K562 (cell line): ENCODE results near the gene RETREG2. TPM values are rescaled to one million over a fixed set of nuclear protein-coding genes. Genes with fewer than 3 reads are reported as not detected.
A peak's percentile ranks its signal among the peaks of the same experiment; 100 is the strongest.

Experiments
- CAMTA2 ChIP-seq: fragments of 250-450 bp; sonication (Bioruptor Pico); conservative IDR thresholded peaks from 2 replicates; pipeline ENCODE4 v1.5.1; 2022
- CBX1 ChIP-seq: sonication (generic); IDR thresholded peaks from 2 replicates; pipeline ENCODE4 v1.6.1; 2016; ENCODE audit warnings: antibody characterized with exemption, low read depth, mild to moderate bottlenecking
- CBX3 ChIP-seq, 2 experiments: IDR thresholded peaks; 1 replicate in 1 of 2; 2 replicates in 1 of 2; pipeline ENCODE4 v1.6.1; 2012; ENCODE audit warnings: inconsistent platforms in 2 of 2, low read length in 2 of 2, borderline replicate concordance in 1 of 2, control low read depth in 1 of 2
- DLX4 ChIP-seq: fragments of 250-450 bp; sonication (Bioruptor Pico); IDR thresholded peaks from 2 replicates; pipeline ENCODE4 v1.6.1; 2021; ENCODE audit warnings: mild to moderate bottlenecking
- FUS ChIP-seq: fragments of 200-400 bp; formaldehyde crosslinking; optimal IDR thresholded peaks from 2 replicates; pipeline ENCODE3; 2017; ENCODE audit warnings: low read depth, low read length
- JUNB ChIP-seq: fragments of 450-650 bp; formaldehyde crosslinking; conservative IDR thresholded peaks from 2 replicates; pipeline ENCODE4 v1.4.0; 2020; ENCODE audit warnings: mild to moderate bottlenecking
- KAT2B ChIP-seq: IDR thresholded peaks from one replicate; pipeline ENCODE4 v1.6.1; 2012; ENCODE audit warnings: low read depth, mild to moderate bottlenecking, control low read depth, inconsistent platforms, low read length, moderate library complexity
- LEF1 ChIP-seq: fragments of 450-650 bp; IDR thresholded peaks from 2 replicates; pipeline ENCODE4 v1.6.1; 2016; ENCODE audit warnings: mild to moderate bottlenecking
- MCM3 ChIP-seq: fragments of 450-650 bp; IDR thresholded peaks from 2 replicates; pipeline ENCODE4 v1.6.1; 2016
- NBN ChIP-seq: fragments of 450-650 bp; IDR thresholded peaks from 2 replicates; pipeline ENCODE4 v1.6.1; 2016; ENCODE audit warnings: low read depth, mild to moderate bottlenecking
- POLR2H ChIP-seq: IDR thresholded peaks from 2 replicates; pipeline ENCODE4 v1.6.1; 2016; ENCODE audit warnings: missing genetic modification characterization, low read depth, mild to moderate bottlenecking, control low read depth, missing compliant biosample characterization, moderate library complexity
- PPARD ChIP-seq: fragments of 250-450 bp; sonication (Bioruptor Pico); IDR thresholded peaks from 2 replicates; pipeline ENCODE4 v1.8.0; 2022; ENCODE audit warnings: inconsistent platforms, mild to moderate bottlenecking, moderate library complexity
- SMARCB1 ChIP-seq: IDR thresholded peaks from 2 replicates; pipeline ENCODE4 v1.6.1; 2011; ENCODE audit warnings: improper control_type of control experiment, low read depth; ENCODE audit not compliant: insufficient read length
- TCF7L2 ChIP-seq: fragments of 150-350 bp; IDR thresholded peaks from 2 replicates; pipeline ENCODE4 v1.6.1; 2016; ENCODE audit warnings: low read depth, mild to moderate bottlenecking, low read length, moderate library complexity
- XRCC3 ChIP-seq: fragments of 450-650 bp; IDR thresholded peaks from 2 replicates; pipeline ENCODE4 v1.6.1; 2017; ENCODE audit warnings: mild to moderate bottlenecking, moderate library complexity
- ZNF280B ChIP-seq: fragments of 250-450 bp; sonication (Bioruptor Pico); IDR thresholded peaks from 2 replicates; pipeline ENCODE4 v1.5.1; 2021; ENCODE audit warnings: mild to moderate bottlenecking
- ZNF318 ChIP-seq, 2 experiments: fragments of 450-650 bp; IDR thresholded peaks; 2 replicates each; pipeline ENCODE4 v1.6.1; 2016; ENCODE audit warnings: mild to moderate bottlenecking in 2 of 2, borderline replicate concordance in 1 of 2, low read depth in 1 of 2, moderate library complexity in 1 of 2
- ZNF778 ChIP-seq: fragments of 450-650 bp; formaldehyde crosslinking; IDR thresholded peaks from 2 replicates; pipeline ENCODE4 v1.4.0; 2020; ENCODE audit warnings: mild to moderate bottlenecking, moderate library complexity
- polyA plus RNA-seq, 8 experiments: library from polyadenylated mRNA; depleted of rRNA in 4 of 8; stranded (reverse) in 5 of 8; unstranded in 3 of 8; fragments of >200 nt; fragmentation: Nextera tagmentation in 2 of 8; fragmentation: Illumina TruSeq in 1 of 8; extraction: Ambion mirVana in 2 of 8; extraction: Trizol in 1 of 8; gene quantifications; 2 replicates each; pipeline versions ENCODE4 v1.2.1 to v1.2.3, GENCODE V29; 2011 to 2014; ENCODE audit warnings: inconsistent platforms in 1 of 8, missing spikeins in 1 of 8
- total RNA-seq, 7 experiments: library from RNA; depleted of rRNA in 6 of 7; stranded (reverse); fragments of >200 nt in 6 of 7; fragmentation: Illumina TruSeq in 2 of 7; extraction: Trizol in 2 of 7; gene quantifications; 2 replicates each; pipeline versions ENCODE4 v1.2.1 to v1.2.3, GENCODE V29; 2011 to 2021; ENCODE audit warnings: low replicate concordance in 1 of 7

Gene RETREG2
- total and polyA plus RNA-seq, 9 of the 15 experiments (the other 6 are each of a cell fraction or from before 2014, with no cell fraction given): 4.9 to 40.1 (median 19.2) TPM

- no peak; the same call in none of the 2 replicates for TF ChIP-seq POLR2H (tag)
- no peak for TF ChIP-seq CBX3 (IDR thresholded peaks at IDR 0.05; ENCODE audit: borderline replicate concordance in 1 of 2, low read length in 2 of 2)
- TF ChIP-seq SMARCB1: no peak
- TF ChIP-seq NBN: peak; percentile 70; the same call in 1 of the 2 replicates
- TF ChIP-seq ZNF280B: no peak
- no peak for TF ChIP-seq MCM3
- no peak for TF ChIP-seq DLX4 (CRISPR knock-in tag)
- TF ChIP-seq CBX1: no peak
- TF ChIP-seq JUNB: no peak
- TF ChIP-seq ZNF318 (IDR thresholded peaks at IDR 0.05; ENCODE audit: borderline replicate concordance in 1 of 2, low read depth in 1 of 2): no peak
- TF ChIP-seq ZNF778 (CRISPR knock-in tag): no peak
- peak; percentile 29 for TF ChIP-seq FUS
- no peak for TF ChIP-seq LEF1
- TF ChIP-seq CAMTA2: no peak
- no peak for TF ChIP-seq PPARD (CRISPR knock-in tag)
- no peak for TF ChIP-seq TCF7L2
- no peak for TF ChIP-seq KAT2B
- TF ChIP-seq XRCC3: no peak
These were observed 28.5 kb downstream of the RETREG2 start, which contains the start of gene ZFAND2B (continued) for GRCh38 chr2:219206328-219207133.
